GM12865 (cell line): ENCODE results near the gene SGTB.
A peak's percentile ranks its signal among the peaks of the same experiment; 100 is the strongest.
"Not testable (repeated sequence)": the region's sequence is repeated elsewhere in the genome, so short reads cannot be mapped to it uniquely, and the experiment has no call there.

Experiments
- DNase-seq: peaks from one replicate; pipeline ENCODE4 v3.0.0; 2010; ENCODE audit warnings: low read depth
- H3K4me3 ChIP-seq: 2 replicates; pipeline ENCODE4 v1.5.1; 2011; ENCODE audit warnings: mild to moderate bottlenecking, low read depth, low read length, control low read depth
- TF ChIP-seq, protein P1 (sequence below): IDR thresholded peaks from 2 replicates; pipeline ENCODE4 v1.5.1; 2011; ENCODE audit warnings: low read length, control low read depth, low read depth, inconsistent platforms; ENCODE audit not compliant: insufficient read depth; ENCODE audit errors: missing control alignments

SGTB gene

DNA sequence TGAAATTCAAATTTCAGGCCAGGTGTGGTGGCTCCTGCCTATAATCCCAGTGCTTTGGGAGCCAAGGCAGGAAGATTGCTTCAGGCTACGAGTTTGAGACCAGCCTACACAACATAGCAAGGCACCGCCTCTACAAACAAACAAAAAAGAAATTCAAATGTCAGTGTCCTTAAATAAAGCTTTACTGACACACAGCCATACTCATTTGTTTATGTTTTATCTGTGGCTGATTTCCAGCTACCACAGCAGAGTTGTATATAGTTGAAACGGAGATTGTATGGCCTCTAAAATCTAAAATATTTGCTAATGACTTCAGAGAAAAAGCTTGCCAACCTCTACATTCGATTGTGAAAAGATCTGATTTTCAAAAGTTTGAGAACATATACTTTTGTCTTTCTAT, 81.7 kb downstream of the SGTB start:
- no peak overlapping the region for H3K4me3 ChIP-seq
- no peak for DNase-seq
- TF ChIP-seq, protein P1, sequence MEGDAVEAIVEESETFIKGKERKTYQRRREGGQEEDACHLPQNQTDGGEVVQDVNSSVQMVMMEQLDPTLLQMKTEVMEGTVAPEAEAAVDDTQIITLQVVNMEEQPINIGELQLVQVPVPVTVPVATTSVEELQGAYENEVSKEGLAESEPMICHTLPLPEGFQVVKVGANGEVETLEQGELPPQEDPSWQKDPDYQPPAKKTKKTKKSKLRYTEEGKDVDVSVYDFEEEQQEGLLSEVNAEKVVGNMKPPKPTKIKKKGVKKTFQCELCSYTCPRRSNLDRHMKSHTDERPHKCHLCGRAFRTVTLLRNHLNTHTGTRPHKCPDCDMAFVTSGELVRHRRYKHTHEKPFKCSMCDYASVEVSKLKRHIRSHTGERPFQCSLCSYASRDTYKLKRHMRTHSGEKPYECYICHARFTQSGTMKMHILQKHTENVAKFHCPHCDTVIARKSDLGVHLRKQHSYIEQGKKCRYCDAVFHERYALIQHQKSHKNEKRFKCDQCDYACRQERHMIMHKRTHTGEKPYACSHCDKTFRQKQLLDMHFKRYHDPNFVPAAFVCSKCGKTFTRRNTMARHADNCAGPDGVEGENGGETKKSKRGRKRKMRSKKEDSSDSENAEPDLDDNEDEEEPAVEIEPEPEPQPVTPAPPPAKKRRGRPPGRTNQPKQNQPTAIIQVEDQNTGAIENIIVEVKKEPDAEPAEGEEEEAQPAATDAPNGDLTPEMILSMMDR: no peak

DNA sequence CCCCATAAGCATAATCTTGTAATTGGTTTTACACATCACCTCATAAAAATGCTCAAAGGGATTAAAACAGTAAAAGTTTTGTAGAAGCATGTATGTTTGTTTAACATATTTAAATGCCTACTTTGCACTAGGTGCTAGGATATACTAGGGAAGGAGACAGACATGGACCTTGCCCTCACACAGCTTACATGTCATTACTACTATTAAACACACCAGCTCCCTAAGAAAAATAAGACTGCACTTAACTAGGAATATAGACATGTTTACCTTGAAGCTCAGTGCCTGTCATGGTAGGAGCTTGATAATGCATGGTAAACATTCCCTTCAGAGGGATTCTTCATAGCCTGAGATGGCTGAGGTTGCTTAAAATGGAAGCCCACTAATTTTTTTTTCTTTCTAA, 90.9 kb downstream of the SGTB start:
- H3K4me3 ChIP-seq: no peak overlapping the region

DNA sequence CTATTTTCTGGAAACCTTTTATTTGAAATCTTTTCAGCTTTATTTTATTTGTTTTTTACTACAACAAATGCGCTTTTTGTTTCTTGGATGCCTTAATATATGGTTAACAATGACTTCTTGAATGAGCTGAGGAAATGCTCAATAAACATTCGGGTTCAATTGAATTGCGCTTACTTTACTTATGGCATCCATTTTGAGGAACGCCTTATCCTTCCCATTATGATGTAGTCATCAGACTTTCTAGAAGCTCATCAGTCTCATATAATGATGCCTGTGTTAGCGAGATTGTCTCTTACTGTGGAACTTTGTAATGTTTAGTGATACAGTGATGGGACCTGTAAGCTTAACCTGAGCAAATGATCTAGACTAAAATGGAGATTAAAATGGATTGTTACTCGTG, 96.2 kb downstream of the SGTB start:
- DNase-seq: peak; percentile 2
- H3K4me3 ChIP-seq: peak overlapping the region; percentile 97
- TF ChIP-seq, protein P1: no peak

More for the DNA sequence above, 90.9 kb downstream of the SGTB start:
- no peak for DNase-seq
- TF ChIP-seq, protein P1: no peak

DNA sequence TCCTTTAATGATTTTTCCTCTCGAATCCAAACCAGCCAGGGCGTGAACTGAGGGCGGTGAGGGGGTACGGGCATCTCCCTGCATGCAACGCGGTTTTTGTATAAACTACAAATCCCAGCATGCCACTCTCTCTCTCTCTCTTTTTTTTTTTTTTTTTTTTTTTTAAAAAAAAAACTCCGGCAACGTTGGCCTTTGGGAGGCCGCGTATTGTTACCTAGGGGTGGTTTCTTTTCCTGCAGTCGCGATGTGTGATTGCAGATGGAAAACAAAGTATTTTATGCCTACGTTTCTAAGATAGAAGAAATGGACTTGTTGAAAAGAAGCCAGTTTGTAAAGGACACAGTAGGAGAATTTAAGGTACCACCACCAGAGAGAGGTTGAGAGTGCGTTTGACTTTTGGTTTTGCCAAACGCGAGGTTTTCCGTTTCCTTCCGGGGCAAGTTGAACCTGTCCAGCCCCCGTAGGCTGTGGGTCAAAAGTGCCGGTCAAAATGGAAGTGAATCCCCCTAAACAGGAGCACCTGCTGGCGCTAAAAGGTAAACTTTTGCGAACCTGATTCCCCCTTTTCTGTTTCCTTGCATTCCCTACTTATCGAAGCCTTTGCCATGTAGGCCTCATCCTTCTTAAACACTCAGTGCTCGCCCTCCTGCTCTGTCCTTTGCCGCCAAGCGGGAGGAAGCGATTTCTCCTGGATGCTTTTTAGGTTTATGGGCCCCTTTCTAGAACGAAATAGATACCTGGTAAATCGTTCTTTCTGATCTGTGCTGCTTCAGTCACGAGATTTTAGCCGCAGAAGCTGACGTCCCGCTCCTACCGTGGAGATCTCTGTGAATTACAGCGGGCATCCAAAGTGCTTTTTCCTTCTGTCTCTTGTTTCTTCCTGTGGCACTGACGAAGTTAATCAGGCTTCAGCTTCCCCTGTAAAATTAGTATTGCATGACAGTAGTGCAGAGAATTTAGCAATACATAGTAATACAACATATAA, 97.0 kb downstream of the SGTB start, which contains the start of the genes SHLD3 and TRAPPC13:
TSS of gene SHLD3 (plus strand) at position 457 of the 985 bp plus-strand sequence. CDS start 4,561 bp downstream, outside the sequence.
TSS of gene TRAPPC13 (plus strand) at position 457 of the 985 bp plus-strand sequence. CDS start at position 491, 34 bp downstream.
- peak; percentile 93 for DNase-seq
- TF ChIP-seq, protein P1: peak; percentile 4
- peak within 1 kb of the TSS; percentile 97 for H3K4me3 ChIP-seq

DNA sequence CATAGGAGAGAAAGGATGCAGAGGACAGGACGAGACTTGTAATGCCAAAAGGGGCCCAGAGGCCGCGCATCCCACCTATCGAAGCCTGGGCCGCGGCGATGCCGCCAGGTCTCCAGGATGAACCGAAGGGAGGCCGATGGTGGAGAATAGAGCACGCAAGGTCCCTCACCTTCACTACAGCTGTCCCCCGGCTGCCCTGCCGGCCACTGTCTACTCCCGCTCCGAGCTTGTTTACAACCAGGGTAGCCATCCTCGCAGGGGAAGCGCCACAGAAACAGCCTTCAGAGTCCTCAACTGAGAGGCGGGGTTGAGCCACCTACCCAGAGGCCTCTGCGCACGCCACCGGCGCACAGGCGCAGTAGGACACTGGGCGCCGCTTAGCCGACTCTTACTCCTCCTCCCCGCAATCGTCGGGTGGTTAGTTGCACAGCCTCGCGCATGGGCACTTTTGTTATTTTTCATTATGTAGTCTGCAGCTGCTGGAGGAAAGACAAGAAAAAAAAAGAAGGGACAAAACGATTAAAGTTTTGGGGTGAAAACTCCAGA, 97.8 kb downstream of the SGTB start, which contains the start of gene TRIM23:
TSS of gene TRIM23 (minus strand) at position 309 of the 546 bp plus-strand sequence. CDS start at position 250, 59 bp downstream.
- TF ChIP-seq, protein P1: no peak
- H3K4me3 ChIP-seq: peak within 1 kb of the TSS; percentile 97
- DNase-seq: peak; percentile 95

DNA sequence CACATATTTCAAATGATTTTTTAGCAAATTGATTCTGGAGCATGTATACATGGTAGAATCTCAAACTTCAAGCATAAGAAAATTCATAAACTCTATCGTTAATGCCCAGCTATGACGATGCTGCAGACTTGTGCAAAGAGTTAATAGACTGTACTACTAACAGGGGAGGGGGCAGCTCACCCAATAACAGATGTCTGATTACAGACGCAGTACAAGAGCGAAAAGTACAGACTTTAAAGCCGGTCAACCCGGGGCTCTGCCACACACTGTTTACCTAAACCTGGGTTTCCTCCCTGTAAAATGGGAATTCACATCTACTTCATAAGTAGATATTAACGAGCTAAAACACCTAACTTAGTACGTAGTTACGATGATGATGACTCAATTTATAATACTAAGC, 98.4 kb downstream of the SGTB start:
- H3K4me3 ChIP-seq: peak overlapping the region; percentile 97
- DNase-seq: peak; percentile 1
- TF ChIP-seq, protein P1: no peak

DNA sequence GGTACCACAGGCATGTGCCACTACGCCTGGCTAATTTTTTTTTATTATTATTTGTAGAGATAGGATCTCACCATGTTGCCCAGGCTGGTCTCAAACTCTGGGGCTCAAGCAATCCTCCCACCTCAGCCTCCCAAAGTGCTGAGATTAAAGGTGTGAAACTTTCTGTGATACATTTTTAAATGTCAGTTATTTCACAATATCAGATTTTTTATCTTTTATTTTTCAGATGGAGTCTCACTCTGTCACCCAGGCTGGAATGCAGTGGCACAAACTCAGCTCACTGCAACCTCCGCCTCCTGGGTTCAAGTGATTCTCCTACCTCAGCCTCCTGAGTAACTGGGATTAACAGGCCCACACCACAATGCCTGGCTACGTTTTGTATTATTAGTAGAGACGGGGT, 99.9 kb downstream of the SGTB start:
- not testable (repeated sequence) for DNase-seq, H3K4me3 ChIP-seq
